ENCODE results near the gene ABCC3. TPM values are rescaled to one million over a fixed set of nuclear protein-coding genes. Genes with fewer than 3 reads are reported as not detected.

The ABCC3 gene
- total RNA-seq, 1 donor from 2014 or later = 0.20 TPM

DNA sequence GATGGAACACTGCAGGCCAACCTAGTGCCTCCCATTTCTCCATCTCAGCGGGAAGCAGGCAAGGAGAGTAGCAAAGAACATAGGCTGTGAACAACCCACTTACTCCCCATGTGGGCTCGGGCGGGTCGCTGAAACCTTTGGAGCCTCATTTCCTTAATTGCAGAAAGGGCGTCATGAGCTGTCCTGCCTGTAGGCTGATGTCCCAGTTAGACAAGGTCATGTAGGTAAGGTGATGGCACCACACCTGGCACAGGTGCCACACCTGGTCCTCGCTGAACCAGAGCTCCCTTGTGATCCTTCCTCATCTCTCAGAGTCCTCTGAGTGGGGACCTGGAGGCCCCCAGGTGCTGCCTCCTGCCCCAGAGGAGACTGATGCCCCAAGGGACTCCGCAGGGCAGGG lies 22.9 kb downstream of the ABCC3 start:
- ATAC-seq (ENCODE audit: low read depth) (no peak), DNase-seq (no peak)
- ChIA-PET CTCF (no interaction called here), POLR2A (no interaction called here)
- intact Hi-C loops (cut with micrococcal nuclease) = no loop called here
- TF ChIP-seq, protein P1, sequence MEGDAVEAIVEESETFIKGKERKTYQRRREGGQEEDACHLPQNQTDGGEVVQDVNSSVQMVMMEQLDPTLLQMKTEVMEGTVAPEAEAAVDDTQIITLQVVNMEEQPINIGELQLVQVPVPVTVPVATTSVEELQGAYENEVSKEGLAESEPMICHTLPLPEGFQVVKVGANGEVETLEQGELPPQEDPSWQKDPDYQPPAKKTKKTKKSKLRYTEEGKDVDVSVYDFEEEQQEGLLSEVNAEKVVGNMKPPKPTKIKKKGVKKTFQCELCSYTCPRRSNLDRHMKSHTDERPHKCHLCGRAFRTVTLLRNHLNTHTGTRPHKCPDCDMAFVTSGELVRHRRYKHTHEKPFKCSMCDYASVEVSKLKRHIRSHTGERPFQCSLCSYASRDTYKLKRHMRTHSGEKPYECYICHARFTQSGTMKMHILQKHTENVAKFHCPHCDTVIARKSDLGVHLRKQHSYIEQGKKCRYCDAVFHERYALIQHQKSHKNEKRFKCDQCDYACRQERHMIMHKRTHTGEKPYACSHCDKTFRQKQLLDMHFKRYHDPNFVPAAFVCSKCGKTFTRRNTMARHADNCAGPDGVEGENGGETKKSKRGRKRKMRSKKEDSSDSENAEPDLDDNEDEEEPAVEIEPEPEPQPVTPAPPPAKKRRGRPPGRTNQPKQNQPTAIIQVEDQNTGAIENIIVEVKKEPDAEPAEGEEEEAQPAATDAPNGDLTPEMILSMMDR (IDR thresholded peaks at IDR 0.05) = no peak
- no peak overlapping the region for H3K4me3 Mint-ChIP-seq
- H3K27ac Mint-ChIP-seq = no peak overlapping the region
- H3K36me3 Mint-ChIP-seq (ENCODE audit: low read depth) = no peaks in the 10 kb centered on the region
- no peaks in the 10 kb centered on the region for H3K9me3 Mint-ChIP-seq
- no peaks in the 10 kb centered on the region for H3K4me1 Mint-ChIP-seq
- H3K27me3 Mint-ChIP-seq = peaks cover 9% of the 10 kb centered on the region

DNA sequence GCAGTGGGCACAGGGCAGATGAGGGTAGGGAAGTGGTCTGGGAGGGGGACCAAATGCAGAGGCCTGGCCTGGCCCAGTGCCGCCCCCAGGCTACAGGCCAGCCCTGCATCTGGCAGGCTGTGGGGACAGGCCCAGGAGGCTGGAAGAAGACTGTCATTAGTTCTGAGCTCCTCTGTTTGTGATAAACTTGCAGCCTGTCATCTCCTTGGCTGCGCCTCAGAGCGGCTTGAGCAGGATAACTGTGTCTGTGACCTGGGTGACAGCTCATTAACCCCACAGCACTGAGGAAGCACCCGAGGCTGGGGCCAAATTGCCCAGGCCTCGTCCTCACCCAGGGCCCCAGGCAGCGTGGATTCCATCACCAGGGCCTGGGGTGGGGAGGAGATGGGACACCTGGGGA lies 23.9 kb downstream of the ABCC3 start:
- intact Hi-C loops (cut with micrococcal nuclease) = no loop called here
- no peak overlapping the region for H3K27ac Mint-ChIP-seq
- no peaks in the 10 kb centered on the region for H3K9me3 Mint-ChIP-seq
- TF ChIP-seq, protein P1 (IDR thresholded peaks at IDR 0.05) = no peak
- ChIA-PET POLR2A (no interaction called here), CTCF (no interaction called here)
- ATAC-seq (ENCODE audit: low read depth) (no peak), DNase-seq (no peak)
- H3K4me1 Mint-ChIP-seq = no peaks in the 10 kb centered on the region
- H3K4me3 Mint-ChIP-seq = no peak overlapping the region
- peaks cover 13% of the 10 kb centered on the region for H3K27me3 Mint-ChIP-seq
- H3K36me3 Mint-ChIP-seq (ENCODE audit: low read depth) = no peaks in the 10 kb centered on the region

DNA sequence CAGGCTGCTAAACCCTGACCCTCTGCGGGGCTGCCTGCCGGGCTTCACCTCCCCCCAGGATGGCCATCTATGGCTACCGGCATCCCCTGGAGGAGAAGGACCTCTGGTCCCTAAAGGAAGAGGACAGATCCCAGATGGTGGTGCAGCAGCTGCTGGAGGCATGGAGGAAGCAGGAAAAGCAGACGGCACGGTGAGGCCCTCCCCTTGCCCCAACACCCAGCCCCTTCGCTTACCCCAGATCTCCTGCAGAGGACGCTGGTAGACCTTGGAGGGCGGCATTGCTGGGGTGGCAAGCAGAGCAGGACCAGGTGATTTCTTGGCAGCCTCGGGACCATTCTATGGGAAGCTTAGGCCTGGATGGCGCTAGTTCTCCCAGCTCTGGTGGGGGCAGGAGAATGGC lies 24.5 kb downstream of the ABCC3 start:
- Mint-ChIP-seq H3K4me1 (no peaks in the 10 kb centered on the region), H3K9me3 (no peaks in the 10 kb centered on the region), H3K27ac (no peak overlapping the region), H3K4me3 (no peak overlapping the region), H3K27me3 (peaks cover 13% of the 10 kb centered on the region), H3K36me3 (ENCODE audit: low read depth) (no peaks in the 10 kb centered on the region)
- ATAC-seq (ENCODE audit: low read depth) (no peak), DNase-seq (no peak)
- CTCF ChIA-PET = no interaction called here
- POLR2A ChIA-PET = no interaction called here
- TF ChIP-seq, protein P1 (IDR thresholded peaks at IDR 0.05) = no peak
- intact Hi-C loops (cut with micrococcal nuclease) = no loop called here

DNA sequence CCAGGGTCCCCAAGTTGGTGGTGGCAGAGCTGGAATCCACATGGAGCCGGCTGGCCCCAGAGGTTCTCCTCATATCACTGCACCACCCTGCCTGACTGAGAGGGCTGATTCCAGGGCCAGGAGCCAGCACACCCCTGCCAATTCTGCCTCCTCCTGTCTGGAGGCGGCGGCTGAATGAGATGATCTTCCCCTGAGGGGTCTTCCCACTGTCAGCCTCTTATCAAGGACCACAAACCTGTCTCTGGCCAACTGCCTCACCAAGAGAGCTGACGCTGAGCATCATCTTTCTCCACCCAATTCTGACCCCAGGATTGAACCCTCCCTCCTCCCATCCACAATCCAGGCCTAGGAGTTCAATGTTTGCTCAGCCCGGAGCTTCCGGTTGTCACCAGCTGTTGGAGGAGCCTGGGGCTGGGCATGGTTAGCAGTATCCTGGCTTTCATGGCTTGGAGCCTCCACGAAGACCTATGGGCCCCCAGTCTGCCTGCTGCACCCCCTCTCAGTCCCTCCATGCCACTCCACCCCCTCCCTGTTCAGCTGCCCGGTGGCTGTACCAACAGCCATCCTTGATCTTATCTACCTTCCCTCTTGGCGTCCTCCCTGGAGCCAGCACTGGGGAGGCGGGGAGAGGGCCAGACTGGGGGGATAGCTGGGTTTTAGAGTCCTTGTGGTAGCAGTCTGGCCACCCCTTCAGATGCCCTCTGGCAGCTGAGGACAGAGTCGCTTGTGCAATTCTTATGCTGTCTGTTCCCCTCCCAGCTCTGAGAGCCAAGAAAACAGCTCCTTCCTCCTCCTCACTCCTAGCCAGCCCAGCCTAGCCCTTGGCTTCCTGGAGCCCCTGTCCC lies 25.6 kb downstream of the ABCC3 start:
- no peaks in the 10 kb centered on the region for H3K4me1 Mint-ChIP-seq
- CTCF ChIA-PET = no interaction called here
- no peak overlapping the region for H3K4me3 Mint-ChIP-seq
- intact Hi-C loops (cut with micrococcal nuclease) = no loop called here
- ATAC-seq (ENCODE audit: low read depth) (no peak), DNase-seq (no peak)
- POLR2A ChIA-PET = no interaction called here
- H3K9me3 Mint-ChIP-seq = no peaks in the 10 kb centered on the region
- no peaks in the 10 kb centered on the region for H3K36me3 Mint-ChIP-seq (ENCODE audit: low read depth)
- peaks cover 13% of the 10 kb centered on the region for H3K27me3 Mint-ChIP-seq
- H3K27ac Mint-ChIP-seq = no peak overlapping the region
- TF ChIP-seq, protein P1 (IDR thresholded peaks at IDR 0.05) = no peak

DNA sequence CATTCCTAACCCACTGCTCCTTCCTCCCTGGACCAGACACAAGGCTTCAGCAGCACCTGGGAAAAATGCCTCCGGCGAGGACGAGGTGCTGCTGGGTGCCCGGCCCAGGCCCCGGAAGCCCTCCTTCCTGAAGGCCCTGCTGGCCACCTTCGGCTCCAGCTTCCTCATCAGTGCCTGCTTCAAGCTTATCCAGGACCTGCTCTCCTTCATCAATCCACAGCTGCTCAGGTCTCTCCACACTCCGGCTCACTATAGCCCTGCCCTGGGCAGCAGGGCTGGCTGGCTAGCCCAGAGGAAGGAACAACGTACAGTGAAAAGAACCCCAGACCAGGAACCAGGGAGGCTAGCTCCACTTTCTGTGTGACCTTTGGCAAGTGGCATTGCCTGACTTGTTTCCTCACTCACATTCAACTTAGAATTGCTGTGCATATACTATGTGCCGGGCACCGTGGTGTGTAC lies 26.2 kb downstream of the ABCC3 start:
- intact Hi-C loops (cut with micrococcal nuclease) = no loop called here
- Mint-ChIP-seq H3K4me3 (no peak overlapping the region), H3K4me1 (no peaks in the 10 kb centered on the region), H3K27ac (no peak overlapping the region), H3K9me3 (no peaks in the 10 kb centered on the region), H3K36me3 (ENCODE audit: low read depth) (no peaks in the 10 kb centered on the region), H3K27me3 (peaks cover 13% of the 10 kb centered on the region)
- POLR2A ChIA-PET = no interaction called here
- TF ChIP-seq, protein P1 (IDR thresholded peaks at IDR 0.05) = no peak
- DNase-seq (no peak), ATAC-seq (ENCODE audit: low read depth) (no peak)
- CTCF ChIA-PET = no interaction called here

Measured in activated B cell treated with CpG ODN at 0.5 μM for 24 hours (primary cell).